GM12892 (cell line): ENCODE measurements around the gene USP40.

Source experiments
- DNase-seq: peaks from one replicate; pipeline ENCODE4 v3.0.0; 2011; ENCODE audit not compliant: insufficient read length
- FAIRE-seq: peaks from 2 replicates; lab custom pipeline; 2011; peaks lifted over from hg19 to GRCh38; lab: Jason Lieb, UNC
- POLR2A ChIP-seq: IDR thresholded peaks from 2 replicates; pipeline ENCODE4 v1.6.1; 2011; ENCODE audit warnings: low read depth, low read length, control low read depth
- POLR2AphosphoS5 ChIP-seq: IDR thresholded peaks from 2 replicates; pipeline ENCODE4 v1.6.1; 2011; ENCODE audit warnings: low read depth, low read length, control low read depth
- TAF1 ChIP-seq: IDR thresholded peaks from 2 replicates; pipeline ENCODE4 v1.6.1; 2011; ENCODE audit warnings: low read depth, mild to moderate bottlenecking, control low read depth, low read length, borderline replicate concordance

USP40 gene

DNA sequence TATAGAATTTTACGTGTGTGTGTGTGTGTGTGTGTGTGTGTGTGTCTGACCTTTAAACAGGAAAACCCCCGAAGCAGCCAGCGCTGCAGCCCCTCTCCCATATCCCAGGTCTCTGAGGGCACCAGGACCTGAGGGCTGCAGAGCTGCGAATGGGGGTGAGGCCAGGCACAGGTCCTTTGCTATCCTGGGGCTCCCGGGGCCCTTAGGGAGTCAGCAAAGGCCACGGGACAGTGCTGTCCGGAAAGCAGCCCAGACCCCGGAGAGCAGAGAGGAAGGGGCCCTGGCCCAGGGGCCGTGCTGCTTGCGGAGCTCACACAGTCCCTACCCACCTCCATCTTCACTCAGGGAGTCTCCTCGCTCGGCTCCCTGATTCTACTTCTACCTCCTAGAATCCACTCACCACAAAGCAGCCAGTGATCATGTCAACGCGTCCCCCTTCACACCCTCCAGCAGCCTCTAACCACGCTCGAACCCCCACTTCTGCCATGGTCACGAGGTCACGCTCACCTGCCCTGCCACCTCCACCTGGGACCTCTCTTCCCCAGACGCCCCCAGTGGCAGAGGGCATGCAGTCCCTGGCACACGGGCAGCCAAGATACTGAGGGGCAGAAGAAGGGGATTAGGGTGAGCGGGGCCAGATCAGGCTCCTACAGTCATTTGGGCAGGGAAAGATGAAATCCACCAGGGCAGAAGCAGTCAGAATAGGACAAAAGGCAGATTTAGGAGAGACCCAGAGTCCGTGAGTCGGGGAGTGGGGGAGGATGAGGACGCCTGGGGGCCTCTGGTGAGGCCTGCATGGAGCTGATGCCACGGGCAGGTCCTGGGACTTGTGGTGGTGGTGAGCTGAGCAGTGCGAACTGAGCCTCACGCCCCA is 86.7 kb downstream of the USP40 start:
- no peak for DNase-seq
- FAIRE-seq = no peak
- TF ChIP-seq POLR2A (no peak), TAF1 (no peak), POLR2AphosphoS5 (no peak)

DNA sequence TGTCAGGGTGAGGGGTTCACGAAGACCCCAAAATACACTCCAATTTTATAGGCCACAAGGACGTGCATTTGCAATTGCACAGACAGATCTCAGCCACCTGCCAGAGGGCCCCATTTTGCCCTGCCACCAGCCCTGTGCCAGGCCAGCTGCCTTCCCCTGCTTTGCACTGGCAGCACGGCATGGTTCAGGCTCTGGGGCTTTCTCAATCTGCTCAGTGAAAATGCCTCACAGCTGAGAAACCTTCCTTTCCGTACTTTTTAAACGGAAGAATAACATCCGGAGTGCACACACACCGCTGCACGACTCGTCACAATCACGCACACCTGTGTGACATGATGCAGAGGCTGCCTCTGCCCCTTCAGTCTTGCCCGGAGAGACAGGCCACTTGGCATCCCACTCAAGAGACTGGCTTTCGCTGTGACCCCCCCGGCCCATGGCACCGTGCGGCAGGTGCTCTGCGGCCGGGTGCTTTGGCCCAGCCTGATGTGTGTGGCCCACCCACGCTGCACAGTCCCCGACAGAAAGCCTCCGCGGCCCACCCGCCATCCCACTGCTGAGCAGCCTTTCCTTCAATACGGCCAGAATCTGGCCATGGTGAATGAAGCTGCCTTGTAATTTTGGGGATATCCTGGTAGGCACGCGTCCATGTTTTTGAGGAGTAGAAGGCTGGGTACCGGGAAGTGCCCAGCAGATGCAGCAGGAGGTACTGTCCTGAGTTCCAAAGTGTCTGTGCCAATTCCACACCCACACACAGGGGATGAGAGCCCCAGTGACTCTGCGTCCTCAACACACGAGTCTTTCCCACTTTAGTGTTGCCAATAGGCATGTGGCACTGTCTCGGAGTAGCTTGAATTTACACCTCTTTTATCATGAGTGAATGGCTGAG is 88.8 kb downstream of the USP40 start:
- no peak for TF ChIP-seq TAF1
- TF ChIP-seq POLR2A = no peak
- no peak for TF ChIP-seq POLR2AphosphoS5
- DNase-seq (no peak), FAIRE-seq (no peak)

DNA sequence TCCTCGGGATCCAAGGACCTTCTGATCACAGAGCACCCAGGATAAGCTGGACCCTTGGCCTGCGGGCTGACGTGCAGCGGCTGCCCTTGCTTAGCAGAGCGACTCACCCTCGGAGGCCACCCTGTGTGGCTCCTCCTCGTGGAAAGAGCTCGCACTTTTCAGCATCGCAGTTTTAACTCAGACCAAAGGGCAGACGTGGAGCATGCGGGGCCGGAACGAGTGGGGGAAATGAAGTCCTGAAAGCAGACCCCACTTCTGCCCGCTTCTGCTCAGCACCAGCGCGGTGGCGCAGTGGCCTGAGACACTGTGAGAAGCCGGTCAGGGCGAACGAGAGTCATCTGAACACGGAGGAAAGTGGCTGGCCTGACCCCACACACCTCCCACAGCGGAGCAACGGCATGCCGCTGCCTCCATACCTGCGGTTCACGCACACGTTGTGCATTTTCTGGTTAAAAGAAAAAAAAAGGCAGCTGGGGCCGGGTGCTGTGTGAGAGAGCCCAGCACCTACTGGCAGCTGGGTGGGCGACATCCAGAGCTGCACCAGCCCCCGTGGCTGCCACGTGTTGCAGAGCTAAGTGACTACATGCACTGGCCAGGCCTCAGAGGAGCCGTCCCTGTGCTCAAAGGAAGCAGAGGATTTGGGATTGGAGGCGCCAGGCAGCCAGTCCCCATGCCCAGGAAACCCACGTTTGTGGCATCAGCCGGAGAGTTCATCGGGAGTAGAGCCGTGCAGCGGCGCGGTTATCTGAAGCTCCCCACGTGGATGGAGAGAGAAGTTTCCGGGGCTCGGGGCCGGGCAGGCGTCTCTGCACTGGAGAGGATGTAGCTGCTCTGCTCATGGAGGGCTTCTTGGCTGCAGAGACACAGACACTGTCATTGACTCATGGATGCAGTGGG is 89.7 kb downstream of the USP40 start:
- no peak for FAIRE-seq
- DNase-seq = no peak
- no peak for TF ChIP-seq POLR2AphosphoS5
- TF ChIP-seq TAF1 = no peak
- TF ChIP-seq POLR2A = no peak

DNA sequence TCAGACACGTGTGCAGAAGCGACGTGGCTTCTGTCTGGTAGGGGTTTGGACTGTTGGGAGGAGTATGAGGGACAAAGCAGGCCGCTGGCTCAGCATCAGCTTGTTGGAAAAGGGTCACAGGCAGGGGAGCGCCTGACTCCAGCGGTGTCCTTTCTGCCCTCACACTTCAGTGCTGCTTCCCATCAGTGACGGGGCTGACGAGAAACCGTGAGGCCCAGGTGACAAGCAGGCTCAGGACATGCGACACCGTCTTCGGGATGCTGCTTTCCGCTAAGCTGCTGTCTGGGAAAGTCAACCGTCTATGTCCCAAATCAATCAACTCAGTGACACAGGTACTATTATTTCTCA is 90.5 kb downstream of the USP40 start:
- no peak for FAIRE-seq

DNA sequence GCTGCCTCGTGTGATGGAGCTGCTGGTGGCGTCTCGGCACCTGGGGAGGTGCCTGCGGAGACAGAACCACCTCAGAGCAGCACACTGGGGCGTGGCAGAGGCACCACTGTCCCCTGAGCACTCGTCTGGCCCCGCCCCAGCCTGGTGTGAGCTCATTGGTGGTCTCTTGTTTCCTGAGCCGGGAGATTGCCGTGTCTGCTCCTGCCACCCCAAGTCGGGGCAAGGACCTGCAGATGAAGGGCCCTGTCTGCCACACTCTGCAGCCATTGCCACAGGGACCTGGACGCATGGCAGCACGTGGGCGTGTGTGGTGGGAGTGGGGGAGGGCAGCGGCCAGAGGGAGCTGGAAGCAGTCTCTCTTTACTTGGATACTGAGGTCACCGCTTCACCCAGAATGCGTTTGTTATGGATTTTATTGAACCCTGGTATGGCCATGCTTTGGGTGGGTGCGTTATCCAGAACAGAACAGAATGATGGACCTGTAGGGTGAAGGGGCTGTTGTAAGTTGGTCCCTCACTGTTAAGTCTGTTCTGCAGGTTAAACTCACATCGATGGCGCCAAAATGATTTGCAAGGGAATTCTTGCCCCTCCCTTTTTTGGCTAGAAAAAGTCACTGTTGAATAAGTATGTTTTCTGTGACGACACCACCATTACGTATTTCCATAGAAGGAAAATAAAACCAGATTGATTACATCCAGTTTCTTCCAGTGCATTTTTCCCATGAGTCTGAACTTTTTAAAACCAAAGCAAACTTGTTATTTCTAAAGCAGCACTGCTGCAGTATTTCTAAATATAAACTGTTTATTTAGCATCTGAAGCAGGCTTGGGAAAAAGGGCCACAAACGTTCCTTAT is 92.0 kb downstream of the USP40 start:
- DNase-seq (no peak), FAIRE-seq (no peak)
- no peak for TF ChIP-seq TAF1
- TF ChIP-seq POLR2A = 0 out of 2 replicates have a peak, but pooled peaks have one; percentile 38
- TF ChIP-seq POLR2AphosphoS5 = 0 out of 2 replicates have a peak, but pooled peaks have one; percentile 9

More for the DNA sequence above, 90.5 kb downstream of the USP40 start:
- no peak for TF ChIP-seq TAF1
- TF ChIP-seq POLR2A = no peak
- TF ChIP-seq POLR2AphosphoS5 = no peak
- no peak for DNase-seq

DNA sequence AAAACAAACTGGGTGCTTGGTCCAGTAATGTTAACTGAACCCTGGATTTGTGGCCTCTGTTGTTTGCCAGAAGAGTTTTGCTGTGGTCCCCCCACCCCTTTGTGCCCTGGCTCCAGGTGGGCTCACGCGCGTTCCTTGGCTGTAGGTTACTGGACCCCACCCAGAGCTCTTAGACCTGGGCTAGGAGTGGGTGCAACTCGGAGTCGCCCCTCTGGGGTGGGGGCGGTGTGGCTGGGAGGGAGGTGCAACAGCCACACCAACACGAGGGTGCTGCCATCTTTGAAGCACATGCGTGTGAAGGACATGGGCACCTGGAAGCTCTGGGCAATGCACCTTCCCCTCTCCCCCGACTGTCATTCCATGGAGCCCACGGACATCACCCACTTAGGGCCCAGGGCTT is 92.7 kb downstream of the USP40 start:
- TF ChIP-seq POLR2A = no peak
- 0 out of 2 replicates have a peak, but pooled peaks have one; percentile 12 for TF ChIP-seq POLR2AphosphoS5
- no peak for FAIRE-seq

DNA sequence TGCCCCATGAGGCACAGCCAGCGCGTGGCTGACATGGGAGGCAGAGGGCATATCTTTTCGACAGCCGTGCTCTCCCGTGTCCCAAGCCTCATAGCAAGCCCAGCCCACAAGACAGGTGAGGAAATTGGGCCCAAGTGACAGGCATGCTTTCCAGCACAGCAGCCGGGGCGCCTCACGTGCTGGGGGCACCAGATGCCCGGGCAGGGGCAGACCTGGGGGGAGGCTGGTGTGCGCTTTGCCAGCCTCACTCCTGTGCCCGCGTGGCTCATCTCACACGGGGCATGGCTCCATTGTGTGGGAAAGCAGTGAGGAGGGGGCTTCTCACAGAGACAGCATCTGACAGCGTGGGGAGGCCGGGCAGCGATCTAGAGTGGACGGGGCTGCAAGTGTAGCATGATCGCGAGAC is 93.2 kb downstream of the USP40 start:
- FAIRE-seq (no peak), DNase-seq (no peak)
- no peak for TF ChIP-seq TAF1
- TF ChIP-seq POLR2AphosphoS5 = no peak
- no peak for TF ChIP-seq POLR2A

More for the DNA sequence above, 92.7 kb downstream of the USP40 start:
- DNase-seq = no peak

DNA sequence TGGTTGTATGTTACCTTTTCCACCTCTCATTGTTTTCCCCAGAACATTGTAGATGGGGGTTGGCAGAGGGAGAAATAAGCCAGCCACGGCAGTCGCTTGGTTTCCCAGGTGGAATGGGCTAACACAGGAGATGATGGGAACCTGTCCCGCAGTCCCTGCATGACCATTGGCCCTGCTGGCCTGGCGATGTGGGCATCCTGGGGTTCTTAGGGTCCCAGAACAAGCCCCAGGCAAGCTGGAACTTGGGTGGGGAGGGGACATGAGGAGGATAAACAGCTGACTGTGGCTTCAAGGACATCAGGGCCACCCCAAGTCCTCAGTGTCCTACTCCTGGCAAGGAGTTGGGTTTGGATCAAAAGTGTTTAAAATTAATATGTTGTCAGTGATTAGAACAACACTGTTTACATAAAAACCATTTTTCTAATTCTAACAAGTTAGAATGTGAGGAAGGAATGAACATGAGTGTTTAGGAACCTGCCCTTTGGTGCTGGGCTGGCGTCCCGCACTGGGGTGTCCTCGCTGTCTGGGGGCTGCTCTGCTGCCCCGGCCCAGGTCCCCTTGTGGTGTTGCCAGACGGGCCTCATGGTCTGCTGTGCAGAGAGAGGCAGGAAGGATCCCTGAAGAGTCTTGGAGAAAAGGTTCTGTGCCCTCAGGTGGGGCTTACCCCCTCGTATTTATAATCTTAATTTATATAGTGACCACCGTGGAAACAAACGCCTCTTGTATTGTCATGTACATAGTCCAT is 95.1 kb downstream of the USP40 start:
- DNase-seq (no peak), FAIRE-seq (no peak)
- TF ChIP-seq POLR2A (no peak), TAF1 (no peak), POLR2AphosphoS5 (no peak)

DNA sequence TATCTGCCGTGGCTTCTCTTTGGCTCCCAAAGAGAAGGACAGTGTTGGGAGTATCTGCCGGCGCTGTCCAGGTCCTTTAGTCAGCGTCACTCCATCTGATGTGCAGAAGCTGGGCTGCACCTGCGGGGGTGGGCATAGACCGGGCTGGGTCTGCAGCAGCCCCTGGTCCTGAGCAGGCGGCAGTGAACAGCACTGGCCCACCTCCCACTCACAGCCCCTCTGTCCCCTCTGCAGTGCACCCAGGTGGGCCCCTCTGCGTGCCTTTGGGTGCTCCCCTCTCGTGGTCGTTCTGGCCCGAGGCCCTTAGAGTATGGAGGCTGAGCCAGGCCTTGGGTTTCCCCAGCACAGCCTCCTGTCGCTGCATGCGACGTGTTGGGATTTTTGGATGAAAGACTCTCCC is 95.7 kb downstream of the USP40 start:
- DNase-seq (no peak), FAIRE-seq (no peak)
- TF ChIP-seq POLR2A (no peak), POLR2AphosphoS5 (no peak), TAF1 (no peak)

DNA sequence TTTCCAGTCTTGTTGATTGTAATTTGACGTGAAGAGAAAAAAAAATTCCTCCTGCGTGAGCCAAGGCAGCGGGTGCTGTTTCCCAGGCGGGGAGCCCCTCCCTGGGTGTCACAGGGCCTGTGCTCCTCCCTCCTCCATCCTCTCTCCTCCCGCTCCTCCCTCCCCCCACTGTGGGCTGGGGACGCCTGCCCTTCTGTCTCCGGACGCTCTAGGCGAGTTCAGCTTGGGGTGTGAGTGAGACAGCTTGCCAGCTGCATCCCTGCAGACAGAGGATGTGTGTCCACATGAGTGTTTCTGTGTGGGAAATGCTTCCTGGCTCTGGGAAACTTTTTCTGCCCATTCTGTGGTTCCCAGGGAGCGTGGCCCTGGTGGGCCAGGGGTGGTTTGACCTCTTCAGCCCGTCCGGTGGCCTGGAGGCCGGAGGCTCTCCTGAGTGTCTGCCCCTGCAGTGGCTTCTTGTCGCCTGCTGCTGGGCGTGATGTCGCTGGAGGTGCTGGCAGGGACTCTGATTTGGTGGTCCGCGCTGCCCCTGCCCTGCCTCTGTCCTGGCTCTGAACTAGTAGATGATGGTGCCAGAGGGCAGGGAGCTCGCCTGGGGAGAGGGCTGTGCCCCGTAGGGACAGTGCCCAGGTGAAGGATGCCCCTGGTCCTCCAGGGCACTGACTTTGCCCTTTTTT is 96.4 kb downstream of the USP40 start:
- TF ChIP-seq POLR2A (no peak), POLR2AphosphoS5 (no peak), TAF1 (no peak)
- DNase-seq (no peak), FAIRE-seq (no peak)
